ENCODE measurements around the gene C22orf23.
"Not testable (repeated sequence)": the region's sequence is repeated elsewhere in the genome, so short reads cannot be mapped to it uniquely, and the experiment has no call there.

The C22orf23 gene

GRCh38 chr22:37967147-37967546 lies 13.7 kb upstream of the C22orf23 start:
- intact Hi-C loops (cut with DNase I), result loop anchor here (10.0 kb wide), 1 partner anchor 152 kb away; no protein-coding TSS in a partner anchor
- DNase-seq, result peak in 10 of 42 donors; percentile 52 to 80 (median 63)

GRCh38 chr22:37965940-37966664 lies 12.7 kb upstream of the C22orf23 start:
- no peak for DNase-seq
- intact Hi-C loops (cut with DNase I), result loop anchor here (10.0 kb wide), 1 partner anchor 151 kb away; no protein-coding TSS in a partner anchor

GRCh38 chr22:37961062-37961461 lies 7.7 kb upstream of the C22orf23 start:
- DNase-seq, result no peak
- intact Hi-C loops (cut with DNase I), result loop anchor here (10.0 kb wide), 1 partner anchor 146 kb away; no protein-coding TSS in a partner anchor

GRCh38 chr22:37959231-37959825 lies 5.9 kb upstream of the C22orf23 start:
- DNase-seq, result no peak
- intact Hi-C loops (cut with DNase I), result no loop called here

- no peak for DNase-seq
- intact Hi-C loops (cut with DNase I), result no loop called here
These were observed 3.8 kb upstream of the C22orf23 start for GRCh38 chr22:37957232-37957631.

GRCh38 chr22:37955825-37956397 lies 2.5 kb upstream of the C22orf23 start:
- DNase-seq; intact Hi-C loops (cut with DNase I): not testable (repeated sequence)

GRCh38 chr22:37954686-37955085 lies 1.3 kb upstream of the C22orf23 start:
- DNase-seq, result no peak
- intact Hi-C loops (cut with DNase I), result no loop called here

GRCh38 chr22:37953062-37953436 lies 352 bp downstream of the C22orf23 start:
- DNase-seq, result peak in 7 of 42 donors; percentile 7 to 43 (median 33)
- intact Hi-C loops (cut with DNase I), result no loop called here

- intact Hi-C loops (cut with DNase I); DNase-seq: not testable (repeated sequence)
These were observed 772 bp downstream of the C22orf23 start for GRCh38 chr22:37952629-37953028.

GRCh38 chr22:37951305-37951704 lies 2.1 kb downstream of the C22orf23 start:
- no peak for DNase-seq
- intact Hi-C loops (cut with DNase I), result no loop called here

- DNase-seq; intact Hi-C loops (cut with DNase I): not testable (repeated sequence)
These were observed 6.1 kb downstream of the C22orf23 start for GRCh38 chr22:37947142-37947795.

- DNase-seq; intact Hi-C loops (cut with DNase I): not testable (repeated sequence)
These were observed 9.0 kb downstream of the C22orf23 start for GRCh38 chr22:37944423-37944822.

- intact Hi-C loops (cut with DNase I), result no loop called here
These were observed 9.6 kb downstream of the C22orf23 start for GRCh38 chr22:37943825-37944198.

GRCh38 chr22:37943136-37943824 lies 10.1 kb downstream of the C22orf23 start:
- intact Hi-C loops (cut with DNase I), result no loop called here
- no peak for DNase-seq

More at GRCh38 chr22:37943825-37944198, 9.6 kb downstream of the C22orf23 start:
- DNase-seq, result no peak

GRCh38 chr22:37942133-37942532 lies 11.3 kb downstream of the C22orf23 start:
- intact Hi-C loops (cut with DNase I), result no loop called here

GRCh38 chr22:37940698-37941376 lies 12.6 kb downstream of the C22orf23 start:
- intact Hi-C loops (cut with DNase I), result no loop called here

More at GRCh38 chr22:37942133-37942532, 11.3 kb downstream of the C22orf23 start:
- no peak for DNase-seq

GRCh38 chr22:37933711-37934376 lies 19.6 kb downstream of the C22orf23 start:
- peak; percentile 61 to 94 (median 87) for DNase-seq
- intact Hi-C loops (cut with DNase I), result no loop called here

More at GRCh38 chr22:37940698-37941376, 12.6 kb downstream of the C22orf23 start:
- DNase-seq, result no peak
